OCI-M1 (cell line): Measurements from ENCODE around the gene EFCAB8.

ENCODE experiments used
- DNase-seq: peaks from one replicate; lab custom pipeline; 2025; lab: John Stamatoyannopoulos, UW

Gene EFCAB8

DNA sequence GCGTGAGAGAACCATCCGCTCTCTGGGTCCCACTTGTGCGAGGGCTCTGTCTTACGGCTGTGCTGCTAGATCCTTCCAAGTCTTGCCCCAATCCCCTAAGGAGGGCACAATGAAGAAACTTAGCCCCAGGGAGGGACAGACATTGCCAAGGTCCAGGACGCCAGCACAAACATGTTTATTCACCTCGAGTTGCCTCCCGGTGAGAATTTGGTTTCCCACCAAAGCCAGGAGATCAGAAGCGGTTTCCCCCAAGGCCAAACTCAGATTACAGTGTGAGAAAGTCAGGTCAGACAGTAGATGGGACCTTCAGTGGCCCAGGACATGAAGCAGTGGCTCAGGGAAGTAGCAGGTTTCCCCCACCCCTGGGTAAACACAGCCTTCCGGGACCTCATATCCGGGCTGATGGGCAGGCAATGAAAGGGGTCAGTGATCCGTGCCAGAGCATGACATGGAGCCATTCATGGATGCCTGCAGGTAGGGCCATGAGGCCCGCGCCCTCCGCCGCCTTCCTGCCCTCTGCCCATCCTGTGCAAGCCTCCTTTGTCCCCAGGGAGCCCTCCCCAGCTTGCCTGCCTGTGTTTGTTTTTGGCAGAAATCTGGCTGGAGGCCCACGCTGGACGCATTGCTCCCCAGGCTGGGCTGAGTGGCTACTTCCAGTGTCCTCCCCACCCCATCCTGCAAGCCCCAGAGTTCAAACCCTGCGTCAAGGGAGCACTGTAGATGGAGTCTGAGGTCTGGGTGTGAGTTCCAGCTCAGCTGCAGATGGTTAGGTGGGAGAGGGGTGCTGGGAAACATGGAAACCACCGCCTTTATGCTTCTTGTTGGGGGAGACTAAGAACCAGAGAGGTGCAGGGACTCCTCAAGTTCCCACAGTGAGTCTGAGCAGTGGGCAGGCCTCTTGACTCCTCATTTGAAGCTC lies 150.8 kb downstream of the EFCAB8 start:
- no peak for DNase-seq

DNA sequence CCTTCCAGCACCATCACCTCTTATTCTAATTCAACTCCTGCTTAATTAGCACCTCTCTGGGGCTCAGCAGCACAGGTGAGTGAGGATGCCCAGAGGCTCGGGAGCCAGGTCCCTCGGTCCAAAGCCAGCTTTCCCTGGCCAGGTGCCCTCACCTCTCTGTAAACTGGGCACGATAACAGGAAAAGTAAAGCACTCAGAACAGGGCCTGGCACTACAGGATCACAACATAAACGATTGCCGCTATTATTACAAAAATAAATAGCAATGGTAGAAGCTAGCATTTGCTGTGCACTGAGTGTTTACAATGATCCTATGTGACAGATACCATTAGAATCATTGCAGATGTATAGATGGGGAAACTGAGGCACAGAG lies 151.4 kb downstream of the EFCAB8 start:
- no peak for DNase-seq

GRCh38 chr20:33010674-33011449 lies 152.1 kb downstream of the EFCAB8 start:
- DNase-seq = no peak
